ENCODE measurements around the gene KRTAP9-6. TPM values are rescaled to one million over a fixed set of nuclear protein-coding genes. Genes with fewer than 3 reads are reported as not detected.
A peak's percentile ranks its signal among the peaks of the same experiment; 100 is the strongest.

KRTAP9-6 gene
- total RNA-seq, 1 donor from 2014 or later = not detected

DNA sequence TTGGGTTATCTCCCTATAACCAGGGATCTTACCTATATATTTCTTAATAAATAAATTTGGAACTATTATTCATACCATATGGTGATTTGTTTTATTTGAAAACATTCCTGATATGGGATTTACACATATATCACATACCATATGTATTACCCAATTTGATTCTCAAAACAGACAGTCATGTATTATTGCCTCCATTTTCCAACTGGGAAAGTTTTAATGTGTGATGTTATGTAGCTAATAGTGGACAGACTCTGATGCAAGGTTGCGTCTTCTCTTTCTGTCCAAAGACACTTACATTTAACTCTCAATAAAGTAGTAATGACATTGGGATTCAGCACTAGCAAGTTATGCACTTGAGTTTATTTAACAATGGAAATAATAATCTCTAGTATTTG lies 8.9 kb upstream of the KRTAP9-6 start:
- H3K9me3 Mint-ChIP-seq (ENCODE audit: unreplicated experiment) = no peaks in the 10 kb centered on the region
- Histone ChIP-seq H4K20me1 (ENCODE audit: insufficient read depth, low read length) (no peaks in the 10 kb centered on the region), H3K9ac (ENCODE audit: low read length) (no peak overlapping the region), H3K79me2 (ENCODE audit: insufficient read depth, low read length) (no peaks in the 10 kb centered on the region), H3K4me2 (ENCODE audit: low read length) (no peak overlapping the region), H3K27me3 (ENCODE audit: insufficient read depth, low read length) (no peaks in the 10 kb centered on the region), H3K4me1 (ENCODE audit: insufficient read depth, low read length) (no peaks in the 10 kb centered on the region), H3K9me3 (ENCODE audit: insufficient read depth, low read depth, low read length) (no peaks in the 10 kb centered on the region), H3K36me3 (ENCODE audit: insufficient read depth, low read length) (no peaks in the 10 kb centered on the region), H2AFZ (ENCODE audit: low read depth, low read length) (no peak overlapping the region), H3K4me3 (ENCODE audit: insufficient read depth, low read depth, low read length) (no peak overlapping the region), H3K27ac (ENCODE audit: low read depth, low read length) (no peak overlapping the region)
- peaks cover 2% of the 10 kb centered on the region for H3K4me1 Mint-ChIP-seq (ENCODE audit: low read depth, unreplicated experiment)
- H3K4me3 Mint-ChIP-seq (ENCODE audit: unreplicated experiment) = no peak overlapping the region
- no peak for TF ChIP-seq EZH2 (IDR thresholded peaks at IDR 0.05; ENCODE audit: insufficient read depth, low read length)
- TF ChIP-seq, protein P1, sequence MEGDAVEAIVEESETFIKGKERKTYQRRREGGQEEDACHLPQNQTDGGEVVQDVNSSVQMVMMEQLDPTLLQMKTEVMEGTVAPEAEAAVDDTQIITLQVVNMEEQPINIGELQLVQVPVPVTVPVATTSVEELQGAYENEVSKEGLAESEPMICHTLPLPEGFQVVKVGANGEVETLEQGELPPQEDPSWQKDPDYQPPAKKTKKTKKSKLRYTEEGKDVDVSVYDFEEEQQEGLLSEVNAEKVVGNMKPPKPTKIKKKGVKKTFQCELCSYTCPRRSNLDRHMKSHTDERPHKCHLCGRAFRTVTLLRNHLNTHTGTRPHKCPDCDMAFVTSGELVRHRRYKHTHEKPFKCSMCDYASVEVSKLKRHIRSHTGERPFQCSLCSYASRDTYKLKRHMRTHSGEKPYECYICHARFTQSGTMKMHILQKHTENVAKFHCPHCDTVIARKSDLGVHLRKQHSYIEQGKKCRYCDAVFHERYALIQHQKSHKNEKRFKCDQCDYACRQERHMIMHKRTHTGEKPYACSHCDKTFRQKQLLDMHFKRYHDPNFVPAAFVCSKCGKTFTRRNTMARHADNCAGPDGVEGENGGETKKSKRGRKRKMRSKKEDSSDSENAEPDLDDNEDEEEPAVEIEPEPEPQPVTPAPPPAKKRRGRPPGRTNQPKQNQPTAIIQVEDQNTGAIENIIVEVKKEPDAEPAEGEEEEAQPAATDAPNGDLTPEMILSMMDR (IDR thresholded peaks at IDR 0.05; ENCODE audit: insufficient read depth, low read depth, low read length) = no peak
- H3K36me3 Mint-ChIP-seq (ENCODE audit: low read depth, unreplicated experiment) = no peaks in the 10 kb centered on the region
- peaks cover 34% of the 10 kb centered on the region for H3K27me3 Mint-ChIP-seq (ENCODE audit: low read depth, unreplicated experiment)
- H3K27ac Mint-ChIP-seq (ENCODE audit: unreplicated experiment) = no peak overlapping the region
- peak; percentile 5 for FAIRE-seq
- DNase-seq (ENCODE audit: low read depth) = no peak

DNA sequence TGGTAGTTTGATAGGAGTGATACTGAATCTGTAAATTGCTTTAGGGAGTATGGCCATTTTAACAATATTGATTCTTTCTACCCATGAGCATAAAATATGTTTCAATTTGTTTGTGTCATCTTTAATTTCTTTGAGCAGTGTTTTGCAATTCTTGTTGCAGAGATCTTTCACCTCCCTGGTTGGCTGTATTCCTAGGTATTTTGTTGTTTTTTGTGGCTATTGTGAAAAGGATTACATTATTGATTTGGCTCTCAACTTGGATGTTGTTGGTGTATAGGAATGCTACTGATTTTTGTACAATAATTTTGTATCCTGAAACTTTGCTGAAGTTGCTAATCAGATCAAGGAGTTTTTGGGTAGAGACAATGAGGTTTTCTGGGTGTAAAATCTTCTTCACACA lies 6.8 kb upstream of the KRTAP9-6 start:
- Histone ChIP-seq H3K27ac (ENCODE audit: low read depth, low read length) (no peak overlapping the region), H3K4me1 (ENCODE audit: insufficient read depth, low read length) (no peaks in the 10 kb centered on the region), H3K79me2 (ENCODE audit: insufficient read depth, low read length) (no peaks in the 10 kb centered on the region), H3K9me3 (ENCODE audit: insufficient read depth, low read depth, low read length) (no peaks in the 10 kb centered on the region), H3K9ac (ENCODE audit: low read length) (no peak overlapping the region), H3K4me2 (ENCODE audit: low read length) (no peak overlapping the region), H2AFZ (ENCODE audit: low read depth, low read length) (no peak overlapping the region), H3K36me3 (ENCODE audit: insufficient read depth, low read length) (no peaks in the 10 kb centered on the region), H3K4me3 (ENCODE audit: insufficient read depth, low read depth, low read length) (no peak overlapping the region), H3K27me3 (ENCODE audit: insufficient read depth, low read length) (peaks cover 2% of the 10 kb centered on the region), H4K20me1 (ENCODE audit: insufficient read depth, low read length) (no peaks in the 10 kb centered on the region)
- FAIRE-seq = no peak
- no peak overlapping the region for H3K27ac Mint-ChIP-seq (ENCODE audit: unreplicated experiment)
- H3K27me3 Mint-ChIP-seq (ENCODE audit: low read depth, unreplicated experiment) = peaks cover 29% of the 10 kb centered on the region
- H3K4me3 Mint-ChIP-seq (ENCODE audit: unreplicated experiment) = no peak overlapping the region
- no peaks in the 10 kb centered on the region for H3K9me3 Mint-ChIP-seq (ENCODE audit: unreplicated experiment)
- no peak for DNase-seq (ENCODE audit: low read depth)
- no peaks in the 10 kb centered on the region for H3K36me3 Mint-ChIP-seq (ENCODE audit: low read depth, unreplicated experiment)
- peaks cover 2% of the 10 kb centered on the region for H3K4me1 Mint-ChIP-seq (ENCODE audit: low read depth, unreplicated experiment)
- TF ChIP-seq, protein P1 (IDR thresholded peaks at IDR 0.05; ENCODE audit: insufficient read depth, low read depth, low read length) = no peak
- TF ChIP-seq EZH2 (IDR thresholded peaks at IDR 0.05; ENCODE audit: insufficient read depth, low read length) = no peak

DNA sequence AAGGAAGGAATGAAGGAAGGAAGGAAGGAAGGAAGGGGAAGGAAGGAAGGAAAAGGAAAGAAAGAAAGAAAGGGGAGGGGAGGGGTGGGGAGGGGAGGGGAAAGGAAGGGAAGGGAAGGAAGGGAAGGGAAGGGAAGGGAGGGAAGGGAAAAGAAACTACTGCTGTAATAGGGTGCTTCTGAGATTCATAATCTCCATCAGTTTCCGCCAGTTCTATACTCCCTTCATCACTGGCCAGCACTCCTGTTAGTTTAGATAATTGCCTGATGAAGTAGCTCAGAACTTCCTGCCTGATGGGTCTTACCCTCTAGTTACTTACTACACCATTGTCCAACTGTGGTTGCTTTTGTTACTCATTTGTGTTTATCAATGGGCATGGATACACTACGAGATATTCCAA lies 2.0 kb upstream of the KRTAP9-6 start:
- H3K4me2 ChIP-seq (ENCODE audit: low read length) = no peak overlapping the region
- Mint-ChIP-seq H3K4me3 (ENCODE audit: unreplicated experiment) (no peak overlapping the region), H3K9me3 (ENCODE audit: unreplicated experiment) (no peaks in the 10 kb centered on the region), H3K36me3 (ENCODE audit: low read depth, unreplicated experiment) (no peaks in the 10 kb centered on the region), H3K4me1 (ENCODE audit: low read depth, unreplicated experiment) (peaks cover 2% of the 10 kb centered on the region), H3K27me3 (ENCODE audit: low read depth, unreplicated experiment) (peaks cover 16% of the 10 kb centered on the region), H3K27ac (ENCODE audit: unreplicated experiment) (no peak overlapping the region)
- H3K9me3 ChIP-seq (ENCODE audit: insufficient read depth, low read depth, low read length) = no peaks in the 10 kb centered on the region
- H4K20me1 ChIP-seq (ENCODE audit: insufficient read depth, low read length) = no peaks in the 10 kb centered on the region
- DNase-seq (ENCODE audit: low read depth) = no peak
- TF ChIP-seq, protein P1 (IDR thresholded peaks at IDR 0.05; ENCODE audit: insufficient read depth, low read depth, low read length) = no peak
- TF ChIP-seq EZH2 (IDR thresholded peaks at IDR 0.05; ENCODE audit: insufficient read depth, low read length) = no peak
- H3K36me3 ChIP-seq (ENCODE audit: insufficient read depth, low read length) = no peaks in the 10 kb centered on the region
- no peaks in the 10 kb centered on the region for H3K4me1 ChIP-seq (ENCODE audit: insufficient read depth, low read length)
- no peak overlapping the region for H3K4me3 ChIP-seq (ENCODE audit: insufficient read depth, low read depth, low read length)
- no peaks in the 10 kb centered on the region for H3K79me2 ChIP-seq (ENCODE audit: insufficient read depth, low read length)
- no peak overlapping the region for H2AFZ ChIP-seq (ENCODE audit: low read depth, low read length)
- H3K9ac ChIP-seq (ENCODE audit: low read length) = no peak overlapping the region
- FAIRE-seq = no peak
- H3K27ac ChIP-seq (ENCODE audit: low read depth, low read length) = no peak overlapping the region
- peaks cover 2% of the 10 kb centered on the region for H3K27me3 ChIP-seq (ENCODE audit: insufficient read depth, low read length)

Measured in astrocyte (in vitro differentiated cells and primary cell).